ENCODE results near the gene U2SURP. TPM values are rescaled to one million over a fixed set of nuclear protein-coding genes. Genes with fewer than 3 reads are reported as not detected.

Gene U2SURP
- total RNA-seq, 1 experiment from 2014 or later, result 132 TPM

DNA sequence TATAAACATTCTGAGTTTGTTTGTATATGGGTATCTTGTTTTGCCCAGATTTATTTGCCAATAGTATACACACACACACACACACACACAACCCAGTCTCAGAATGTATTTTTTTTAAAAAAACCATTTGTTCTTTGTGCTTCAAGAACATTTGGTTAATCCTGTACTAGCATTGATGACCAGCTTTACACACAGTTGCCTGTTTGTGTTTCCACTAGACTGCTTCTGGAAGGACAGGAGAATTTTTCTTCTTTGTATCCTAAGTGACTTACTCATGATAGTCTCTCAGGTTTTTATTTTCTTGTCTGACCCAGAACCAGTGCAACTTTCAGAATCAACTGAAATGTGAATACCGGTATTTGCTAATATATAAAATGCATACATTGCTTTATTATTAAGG is 40.5 kb downstream of the U2SURP start:
- H3K27me3 ChIP-seq (ENCODE audit: insufficient read depth, low read length), result no peaks in the 10 kb centered on the region
- CTCF ChIA-PET, result no interaction called here
- RAD21 ChIA-PET (ENCODE audit: low non-redundant PET in 1 of 2, low total read pairs in 2 of 2, uncharacterized antibody in 2 of 2, unreplicated experiment in 2 of 2), result no interaction called here
- H2AFZ ChIP-seq (ENCODE audit: low read depth, low read length, poor library complexity, severe bottlenecking), result no peak overlapping the region
- H3K79me2 ChIP-seq (ENCODE audit: insufficient read depth, low read length), result peaks cover 36% of the 10 kb centered on the region
- H3K36me3 ChIP-seq (ENCODE audit: control insufficient read depth in 1 of 2, insufficient read depth in 2 of 2, low read length in 2 of 2), result peaks cover 28 to 40% of the 10 kb centered on the region in 2 experiments; a peak in 3 of 4 replicates
- ATAC-seq (no peak), DNase-seq (ENCODE audit: low read depth, low spot score) (no peak)
- H3K9ac ChIP-seq (ENCODE audit: low read length), result no peak overlapping the region
- BruUV-seq (replicated peaks), result no TSS peak
- H3K4me2 ChIP-seq (ENCODE audit: low read length), result no peak overlapping the region
- TF ChIP-seq JUND (IDR thresholded peaks at IDR 0.05), result no peak
- TF ChIP-seq ZNF274 (IDR thresholded peaks at IDR 0.05; ENCODE audit: low read depth, low read length), result no peak
- no peak for TF ChIP-seq EGR1 (IDR thresholded peaks at IDR 0.05; ENCODE audit: low read depth)
- TF ChIP-seq ZFX (IDR thresholded peaks at IDR 0.05), result no peak
- TF ChIP-seq TCF7L2 (IDR thresholded peaks at IDR 0.05; ENCODE audit: borderline replicate concordance, extremely low read depth, insufficient read depth, insufficient read length), result no peak
- TF ChIP-seq SIN3A (IDR thresholded peaks at IDR 0.05; ENCODE audit: low read depth), result no peak
- TF ChIP-seq FOSL1 (IDR thresholded peaks at IDR 0.05; ENCODE audit: low read depth), result no peak
- no peak for TF ChIP-seq CEBPB (IDR thresholded peaks at IDR 0.05; ENCODE audit: low read depth)
- no peak for TF ChIP-seq POLR2A (IDR thresholded peaks at IDR 0.05; ENCODE audit: borderline replicate concordance, extremely low read depth, insufficient read depth, insufficient read length)
- no peak for TF ChIP-seq ZBTB33 (IDR thresholded peaks at IDR 0.05; ENCODE audit: extremely low read depth, insufficient replicate concordance, low read length)
- no peak for TF ChIP-seq MAX (IDR thresholded peaks at IDR 0.05)
- TF ChIP-seq EZH2 (IDR thresholded peaks at IDR 0.05), result no peak
- TF ChIP-seq CBX3 (IDR thresholded peaks at IDR 0.05; ENCODE audit: low read depth), result no peak
- no peak for TF ChIP-seq SRF (IDR thresholded peaks at IDR 0.05; ENCODE audit: low read depth)
- intact Hi-C loops (cut with micrococcal nuclease), result no loop called here
- no peaks in the 10 kb centered on the region for H3K9me3 ChIP-seq (ENCODE audit: control insufficient read depth in 1 of 2, insufficient read depth in 1 of 2, low read depth in 1 of 2, low read length in 2 of 2)
- no peak overlapping the region for H3K4me3 ChIP-seq (replicated peaks in 1 of 2; ENCODE audit: low read depth in 1 of 2, low read length in 2 of 2)
- POLR2A ChIA-PET, result no interaction called here
- H4K20me1 ChIP-seq (ENCODE audit: insufficient read depth), result peaks cover 14% of the 10 kb centered on the region
- no peaks in the 10 kb centered on the region for H3K9me2 ChIP-seq (ENCODE audit: insufficient read depth)
- no peak overlapping the region for H3K27ac ChIP-seq (ENCODE audit: low read depth, low read length)
- no peaks in the 10 kb centered on the region for H3K4me1 ChIP-seq (ENCODE audit: control insufficient read depth in 1 of 2, insufficient read depth in 2 of 2, low read length in 2 of 2)

Data from HCT116 (cell line).